Endodermal cell (in vitro differentiated cells): ENCODE results near the gene SLC45A1. TPM values are rescaled to one million over a fixed set of nuclear protein-coding genes. Genes with fewer than 3 reads are reported as not detected.

Experiments used
- DNase-seq: peaks from one replicate; pipeline ENCODE4 v3.0.0-alpha.2; 2017
- H3K27ac ChIP-seq: 2 replicates; pipeline ENCODE4 v1.5.1; 2013; ENCODE audit warnings: mild to moderate bottlenecking, low read depth, low read length, moderate library complexity
- H3K27me3 ChIP-seq: 2 replicates; pipeline ENCODE4 v1.6.1; 2013; ENCODE audit warnings: mild to moderate bottlenecking, low read length, moderate library complexity; ENCODE audit not compliant: insufficient read depth, control insufficient read depth, poor library complexity, severe bottlenecking
- H3K36me3 ChIP-seq: 2 replicates; pipeline ENCODE4 v1.7.0; 2013; ENCODE audit warnings: mild to moderate bottlenecking, low read length, moderate library complexity; ENCODE audit not compliant: control insufficient read depth, insufficient read depth
- H3K4me1 ChIP-seq: one replicate; pipeline ENCODE4 v1.7.0; 2013; ENCODE audit warnings: low read length; ENCODE audit not compliant: control insufficient read depth, insufficient read depth
- H3K4me3 ChIP-seq: 2 replicates; pipeline ENCODE4 v1.5.1; 2013; ENCODE audit warnings: mild to moderate bottlenecking, low read length, moderate library complexity
- H3K9ac ChIP-seq: 2 replicates; pipeline ENCODE4 v1.6.1; 2013; ENCODE audit warnings: mild to moderate bottlenecking, low read length, moderate library complexity; ENCODE audit not compliant: poor library complexity, severe bottlenecking; ENCODE audit errors: extremely low read depth
- H3K9me3 ChIP-seq: 2 replicates; pipeline ENCODE4 v1.6.1; 2013; ENCODE audit warnings: mild to moderate bottlenecking, low read length, moderate library complexity; ENCODE audit not compliant: control insufficient read depth
- H3K27ac Mint-ChIP-seq: 2 replicates; pipeline ENCODE4 v1.8.0; 2020; ENCODE audit warnings: mixed read lengths
- H3K27me3 Mint-ChIP-seq: 2 replicates; pipeline ENCODE4 v1.8.0; 2021; ENCODE audit warnings: mild to moderate bottlenecking, mixed read lengths; ENCODE audit not compliant: insufficient read depth
- H3K36me3 Mint-ChIP-seq: 2 replicates; pipeline ENCODE4 v1.8.0; 2020; ENCODE audit warnings: low read depth, mixed read lengths
- H3K4me1 Mint-ChIP-seq: 2 replicates; pipeline ENCODE4 v1.8.0; 2020; ENCODE audit warnings: mixed read lengths
- H3K4me3 Mint-ChIP-seq: 2 replicates; pipeline ENCODE4 v1.8.0; 2020; ENCODE audit warnings: mild to moderate bottlenecking, moderate library complexity, mixed read lengths
- H3K9me3 Mint-ChIP-seq: 2 replicates; pipeline ENCODE4 v1.8.0; 2020; ENCODE audit warnings: mild to moderate bottlenecking, mixed read lengths
- WGBS, 2 experiments: methylation state at CpG; one replicate each; pipeline versions ENCODE4 v1.1.5 to v1.1.7; 2013; ENCODE audit warnings: missing lambda C conversion rate in 2 of 2, mixed read lengths in 1 of 2; ENCODE audit not compliant: insufficient coverage in 1 of 2, insufficient read length in 1 of 2; 5-methylcytosine and 5-hydroxymethylcytosine counted together
- total RNA-seq, 2 donors: library from RNA; stranded (reverse); fragmentation: NEBNext Ultra II Directional in 1 of 2; extraction: Animal tissue kit (Norgen Biotek cat#: 25700) in 1 of 2; gene quantifications; 2 replicates in 1 of 2; 3 replicates in 1 of 2; pipeline ENCODE4 v1.2.1, GENCODE V29; 2021
- TF ChIP-seq, protein P1 (sequence below): fragments of 200-600 bp; sonication (generic); conservative IDR thresholded peaks from 2 replicates; pipeline ENCODE4 v1.5.0; 2021; ENCODE audit warnings: antibody characterized with exemption, mild to moderate bottlenecking

The SLC45A1 gene
- total RNA-seq, 2 donors from 2014 or later: 0.42 TPM; not detected in 1

GRCh38 chr1:8340448-8340847 lies 22.5 kb downstream of the SLC45A1 start:
- H3K4me1 Mint-ChIP-seq: no peaks in the 10 kb centered on the region
- 89 to 100% methylated on average over 5 to 6 of the region's 6 CpGs for WGBS, 2 experiments
- H3K27me3 ChIP-seq: no peaks in the 10 kb centered on the region
- H3K9me3 ChIP-seq: no peaks in the 10 kb centered on the region
- H3K27ac Mint-ChIP-seq: no peak overlapping the region
- no peaks in the 10 kb centered on the region for H3K27me3 Mint-ChIP-seq
- no peak overlapping the region for H3K9ac ChIP-seq
- no peaks in the 10 kb centered on the region for H3K36me3 ChIP-seq
- no peak overlapping the region for H3K4me3 ChIP-seq
- no peak for DNase-seq
- H3K4me1 ChIP-seq: no peaks in the 10 kb centered on the region
- TF ChIP-seq, protein P1, sequence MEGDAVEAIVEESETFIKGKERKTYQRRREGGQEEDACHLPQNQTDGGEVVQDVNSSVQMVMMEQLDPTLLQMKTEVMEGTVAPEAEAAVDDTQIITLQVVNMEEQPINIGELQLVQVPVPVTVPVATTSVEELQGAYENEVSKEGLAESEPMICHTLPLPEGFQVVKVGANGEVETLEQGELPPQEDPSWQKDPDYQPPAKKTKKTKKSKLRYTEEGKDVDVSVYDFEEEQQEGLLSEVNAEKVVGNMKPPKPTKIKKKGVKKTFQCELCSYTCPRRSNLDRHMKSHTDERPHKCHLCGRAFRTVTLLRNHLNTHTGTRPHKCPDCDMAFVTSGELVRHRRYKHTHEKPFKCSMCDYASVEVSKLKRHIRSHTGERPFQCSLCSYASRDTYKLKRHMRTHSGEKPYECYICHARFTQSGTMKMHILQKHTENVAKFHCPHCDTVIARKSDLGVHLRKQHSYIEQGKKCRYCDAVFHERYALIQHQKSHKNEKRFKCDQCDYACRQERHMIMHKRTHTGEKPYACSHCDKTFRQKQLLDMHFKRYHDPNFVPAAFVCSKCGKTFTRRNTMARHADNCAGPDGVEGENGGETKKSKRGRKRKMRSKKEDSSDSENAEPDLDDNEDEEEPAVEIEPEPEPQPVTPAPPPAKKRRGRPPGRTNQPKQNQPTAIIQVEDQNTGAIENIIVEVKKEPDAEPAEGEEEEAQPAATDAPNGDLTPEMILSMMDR: no peak
- peaks cover 4% of the 10 kb centered on the region for H3K9me3 Mint-ChIP-seq
- no peak overlapping the region for H3K27ac ChIP-seq
- no peak overlapping the region for H3K4me3 Mint-ChIP-seq
- H3K36me3 Mint-ChIP-seq: no peaks in the 10 kb centered on the region

- Mint-ChIP-seq H3K4me1 (no peaks in the 10 kb centered on the region), H3K27ac (no peak overlapping the region), H3K36me3 (no peaks in the 10 kb centered on the region), H3K4me3 (no peak overlapping the region), H3K9me3 (no peaks in the 10 kb centered on the region), H3K27me3 (peaks cover 2% of the 10 kb centered on the region)
- Histone ChIP-seq H3K27me3 (no peaks in the 10 kb centered on the region), H3K9me3 (no peaks in the 10 kb centered on the region), H3K4me3 (no peak overlapping the region), H3K9ac (no peak overlapping the region), H3K36me3 (no peaks in the 10 kb centered on the region), H3K4me1 (no peaks in the 10 kb centered on the region), H3K27ac (no peak overlapping the region)
- no peak for DNase-seq
- TF ChIP-seq, protein P1: no peak
- 91 to 97% methylated on average over 8 to 10 of the region's 10 CpGs for WGBS, 2 experiments
These were observed 24.4 kb downstream of the SLC45A1 start for GRCh38 chr1:8342325-8342724.

GRCh38 chr1:8343044-8343443 lies 25.1 kb downstream of the SLC45A1 start:
- no peaks in the 10 kb centered on the region for H3K36me3 ChIP-seq
- peak; percentile 41 for DNase-seq
- Mint-ChIP-seq H3K9me3 (no peaks in the 10 kb centered on the region), H3K27ac (no peak overlapping the region), H3K4me1 (no peaks in the 10 kb centered on the region), H3K27me3 (peaks cover 2% of the 10 kb centered on the region), H3K4me3 (no peak overlapping the region), H3K36me3 (no peaks in the 10 kb centered on the region)
- WGBS, 2 experiments: 93 to 100% methylated on average over 5 to 11 of the region's 11 CpGs
- peak overlapping the region; percentile 49 for H3K27ac ChIP-seq
- H3K9ac ChIP-seq: no peak overlapping the region
- H3K9me3 ChIP-seq: no peaks in the 10 kb centered on the region
- TF ChIP-seq, protein P1: no peak
- no peak overlapping the region for H3K4me3 ChIP-seq
- H3K4me1 ChIP-seq: no peaks in the 10 kb centered on the region
- H3K27me3 ChIP-seq: no peaks in the 10 kb centered on the region
